ENCODE measurements around the gene CHST3.
A peak's percentile ranks its signal among the peaks of the same experiment; 100 is the strongest.

The CHST3 gene

DNA sequence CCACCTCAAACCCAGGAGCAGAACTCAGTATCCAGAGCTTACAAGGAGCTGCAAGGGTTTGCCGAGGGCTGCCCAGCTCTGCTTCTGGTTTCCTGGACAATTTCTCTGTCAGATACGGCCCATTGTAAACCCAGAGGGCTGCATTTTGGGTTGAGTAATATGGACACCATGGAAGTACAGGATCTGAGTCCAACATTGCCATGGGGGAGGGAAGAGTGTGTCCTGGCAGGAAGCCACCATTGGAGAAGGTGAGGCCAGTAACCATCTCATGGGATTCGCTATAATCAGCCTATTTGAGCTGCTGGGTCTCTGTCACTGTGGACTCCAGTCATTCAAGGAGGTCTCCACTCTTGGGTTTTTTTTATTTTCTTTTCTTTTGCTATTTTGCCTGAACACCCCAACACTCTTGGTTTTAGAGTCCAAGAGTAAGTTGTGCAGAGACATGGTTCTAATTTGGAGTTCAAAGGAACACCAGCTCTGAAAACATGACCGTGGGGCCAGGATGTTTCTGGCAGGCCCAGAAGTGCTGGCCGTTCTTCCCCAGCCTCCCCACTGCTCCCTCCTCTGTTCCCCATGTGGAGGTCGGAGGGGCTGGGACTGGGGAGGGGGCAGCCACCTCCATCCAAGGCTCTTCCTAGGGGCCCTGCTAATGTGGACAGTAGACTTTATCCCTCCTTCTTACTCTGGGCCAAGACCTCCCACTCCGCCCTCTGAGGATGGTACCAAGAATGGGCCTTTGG, 46.2 kb downstream of the CHST3 start:
- Histone ChIP-seq H3K27me3 (ENCODE audit: control insufficient read depth in 1 of 2, insufficient read depth in 2 of 2, low read length in 2 of 2) (no peaks in the 10 kb centered on the region), H3K36me3 (ENCODE audit: control insufficient read depth in 1 of 2, insufficient read depth in 2 of 2, low read length in 2 of 2) (no peaks in the 10 kb centered on the region), H3K9ac (ENCODE audit: low read depth in 1 of 2, low read length in 2 of 2) (peak overlapping the region in 1 of 2 donors; percentile 23), H3K4me3 (ENCODE audit: low read depth in 1 of 2, low read length in 2 of 2) (no peak overlapping the region), H3K4me1 (ENCODE audit: control insufficient read depth in 1 of 2, insufficient read depth in 2 of 2, low read length in 2 of 2) (peaks cover 0 to 11% of the 10 kb centered on the region in 2 donors), H3K27ac (ENCODE audit: low read depth, low read length) (peak overlapping the region; percentile 85), H3K9me3 (ENCODE audit: control insufficient read depth in 1 of 2, low read length in 2 of 2) (no peaks in the 10 kb centered on the region)

GRCh38 chr10:72011016-72011415, 46.8 kb downstream of the CHST3 start:
- no peak overlapping the region for H3K27ac ChIP-seq (ENCODE audit: low read depth, low read length)
- no peaks in the 10 kb centered on the region for H3K27me3 ChIP-seq (ENCODE audit: control insufficient read depth in 1 of 2, insufficient read depth in 2 of 2, low read length in 2 of 2)
- no peak overlapping the region for H3K4me3 ChIP-seq (ENCODE audit: low read depth in 1 of 2, low read length in 2 of 2)
- no peaks in the 10 kb centered on the region for H3K9me3 ChIP-seq (ENCODE audit: control insufficient read depth in 1 of 2, low read length in 2 of 2)
- no peak overlapping the region for H3K9ac ChIP-seq (ENCODE audit: low read depth in 1 of 2, low read length in 2 of 2)
- H3K36me3 ChIP-seq (ENCODE audit: control insufficient read depth in 1 of 2, insufficient read depth in 2 of 2, low read length in 2 of 2): no peaks in the 10 kb centered on the region
- H3K4me1 ChIP-seq (ENCODE audit: control insufficient read depth in 1 of 2, insufficient read depth in 2 of 2, low read length in 2 of 2): peaks cover 0 to 11% of the 10 kb centered on the region in 2 donors

DNA sequence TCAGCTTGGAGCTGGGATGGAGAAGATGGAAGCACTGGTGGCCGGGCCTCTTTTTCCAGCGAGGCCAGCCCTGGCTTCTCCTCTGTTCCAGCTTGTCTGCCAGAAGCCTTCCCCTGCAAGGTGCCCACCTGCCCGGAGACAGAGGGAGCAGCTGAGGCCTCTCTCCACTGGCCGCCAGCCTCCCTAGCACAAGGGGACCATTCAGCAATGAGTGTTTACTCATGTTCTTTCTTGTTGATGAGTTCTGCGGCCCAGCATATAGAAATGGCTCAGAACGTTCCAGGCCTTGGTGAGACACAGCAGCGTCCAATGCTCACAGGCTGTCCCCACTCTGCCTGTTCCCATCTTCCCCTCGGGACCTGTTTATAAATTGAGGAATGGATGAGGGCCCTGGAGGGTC, 47.3 kb downstream of the CHST3 start:
- Histone ChIP-seq H3K9ac (ENCODE audit: low read depth in 1 of 2, low read length in 2 of 2) (no peak overlapping the region), H3K4me1 (ENCODE audit: control insufficient read depth in 1 of 2, insufficient read depth in 2 of 2, low read length in 2 of 2) (peaks cover 0 to 11% of the 10 kb centered on the region in 2 donors), H3K4me3 (ENCODE audit: low read depth in 1 of 2, low read length in 2 of 2) (no peak overlapping the region), H3K36me3 (ENCODE audit: control insufficient read depth in 1 of 2, insufficient read depth in 2 of 2, low read length in 2 of 2) (no peaks in the 10 kb centered on the region), H3K9me3 (ENCODE audit: control insufficient read depth in 1 of 2, low read length in 2 of 2) (no peaks in the 10 kb centered on the region), H3K27ac (ENCODE audit: low read depth, low read length) (no peak overlapping the region), H3K27me3 (ENCODE audit: control insufficient read depth in 1 of 2, insufficient read depth in 2 of 2, low read length in 2 of 2) (no peaks in the 10 kb centered on the region)

DNA sequence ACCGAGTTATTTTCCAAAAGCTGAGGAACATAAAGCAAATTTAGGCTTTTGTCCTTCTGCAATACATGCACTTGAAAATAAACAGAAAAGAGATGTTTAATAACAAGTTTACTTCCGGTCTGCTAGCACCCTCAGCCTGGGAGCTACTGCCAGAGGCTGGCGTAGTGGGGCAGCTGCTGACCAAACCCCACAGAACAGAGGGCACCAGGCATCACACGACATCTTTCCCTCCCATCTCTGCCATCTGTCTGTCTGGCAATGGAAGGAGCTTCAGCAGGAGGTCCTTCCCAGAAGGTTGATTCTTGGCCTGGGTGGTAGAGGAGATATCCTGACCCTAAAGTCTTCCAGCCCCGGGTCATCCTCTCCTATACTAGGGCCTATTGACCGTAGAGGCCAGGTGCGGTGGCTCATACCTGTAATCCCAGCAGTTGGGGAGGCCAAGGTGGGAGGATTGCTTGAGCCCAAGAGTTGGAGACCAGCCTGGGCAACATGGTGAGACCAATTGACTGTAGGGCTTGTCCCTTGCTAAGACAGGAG, 47.8 kb downstream of the CHST3 start:
- Histone ChIP-seq H3K36me3 (ENCODE audit: control insufficient read depth in 1 of 2, insufficient read depth in 2 of 2, low read length in 2 of 2) (no peaks in the 10 kb centered on the region), H3K27me3 (ENCODE audit: control insufficient read depth in 1 of 2, insufficient read depth in 2 of 2, low read length in 2 of 2) (no peaks in the 10 kb centered on the region), H3K4me1 (ENCODE audit: control insufficient read depth in 1 of 2, insufficient read depth in 2 of 2, low read length in 2 of 2) (peaks cover 0 to 11% of the 10 kb centered on the region in 2 donors), H3K9ac (ENCODE audit: low read depth in 1 of 2, low read length in 2 of 2) (no peak overlapping the region), H3K27ac (ENCODE audit: low read depth, low read length) (no peak overlapping the region), H3K9me3 (ENCODE audit: control insufficient read depth in 1 of 2, low read length in 2 of 2) (no peaks in the 10 kb centered on the region), H3K4me3 (ENCODE audit: low read depth in 1 of 2, low read length in 2 of 2) (no peak overlapping the region)

GRCh38 chr10:72012796-72013195, 48.6 kb downstream of the CHST3 start:
- Histone ChIP-seq H3K4me1 (ENCODE audit: control insufficient read depth in 1 of 2, insufficient read depth in 2 of 2, low read length in 2 of 2) (peaks cover 0 to 11% of the 10 kb centered on the region in 2 donors), H3K4me3 (ENCODE audit: low read depth in 1 of 2, low read length in 2 of 2) (no peak overlapping the region), H3K27ac (ENCODE audit: low read depth, low read length) (no peak overlapping the region), H3K36me3 (ENCODE audit: control insufficient read depth in 1 of 2, insufficient read depth in 2 of 2, low read length in 2 of 2) (no peaks in the 10 kb centered on the region), H3K27me3 (ENCODE audit: control insufficient read depth in 1 of 2, insufficient read depth in 2 of 2, low read length in 2 of 2) (no peaks in the 10 kb centered on the region), H3K9me3 (ENCODE audit: control insufficient read depth in 1 of 2, low read length in 2 of 2) (no peaks in the 10 kb centered on the region), H3K9ac (ENCODE audit: low read depth in 1 of 2, low read length in 2 of 2) (no peak overlapping the region)

DNA sequence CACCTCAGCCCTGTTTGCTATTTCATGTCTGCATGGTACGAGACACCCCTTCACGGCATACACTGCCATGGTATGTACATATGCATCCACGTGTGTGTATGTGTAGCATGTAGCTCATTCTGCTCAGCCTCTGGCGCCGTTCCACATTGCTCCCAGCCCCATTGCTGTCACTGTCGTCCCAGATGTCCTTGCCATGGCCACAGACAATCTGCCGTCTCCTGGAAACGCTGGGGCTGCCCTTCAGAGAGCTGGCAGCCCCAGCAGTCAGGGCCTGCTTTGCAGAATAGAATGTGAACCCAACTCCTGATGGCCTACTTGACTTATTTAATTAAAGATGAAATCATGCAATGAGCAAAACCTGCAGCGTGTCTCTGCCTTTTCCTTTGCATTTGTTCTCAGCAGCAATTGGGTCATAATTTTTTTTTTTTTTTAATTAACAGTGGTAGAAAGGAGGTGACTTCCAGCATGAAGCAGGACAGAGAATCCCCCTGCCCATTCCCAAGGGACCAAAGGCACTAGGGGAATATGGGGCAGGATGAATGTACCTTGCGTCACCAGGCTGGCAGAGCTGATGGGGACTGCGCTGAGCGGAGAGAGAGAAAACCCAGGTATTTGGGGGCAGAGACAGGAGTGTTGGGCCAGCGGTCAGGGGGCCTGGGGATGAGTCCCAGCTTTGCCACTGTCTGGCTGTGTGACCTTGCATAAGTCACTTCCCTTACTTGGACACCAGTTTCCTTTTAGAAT, 49.2 kb downstream of the CHST3 start:
- H3K36me3 ChIP-seq (ENCODE audit: control insufficient read depth in 1 of 2, insufficient read depth in 2 of 2, low read length in 2 of 2): no peaks in the 10 kb centered on the region
- no peak overlapping the region for H3K4me3 ChIP-seq (ENCODE audit: low read depth in 1 of 2, low read length in 2 of 2)
- no peak overlapping the region for H3K27ac ChIP-seq (ENCODE audit: low read depth, low read length)
- no peak overlapping the region for H3K9ac ChIP-seq (ENCODE audit: low read depth in 1 of 2, low read length in 2 of 2)
- H3K4me1 ChIP-seq (ENCODE audit: control insufficient read depth in 1 of 2, insufficient read depth in 2 of 2, low read length in 2 of 2): peaks cover 0 to 11% of the 10 kb centered on the region in 2 donors
- H3K27me3 ChIP-seq (ENCODE audit: control insufficient read depth in 1 of 2, insufficient read depth in 2 of 2, low read length in 2 of 2): no peaks in the 10 kb centered on the region
- H3K9me3 ChIP-seq (ENCODE audit: control insufficient read depth in 1 of 2, low read length in 2 of 2): no peaks in the 10 kb centered on the region

GRCh38 chr10:72014197-72014596, 50.0 kb downstream of the CHST3 start:
- Histone ChIP-seq H3K9me3 (ENCODE audit: control insufficient read depth in 1 of 2, low read length in 2 of 2) (no peaks in the 10 kb centered on the region), H3K27ac (ENCODE audit: low read depth, low read length) (no peak overlapping the region), H3K27me3 (ENCODE audit: control insufficient read depth in 1 of 2, insufficient read depth in 2 of 2, low read length in 2 of 2) (no peaks in the 10 kb centered on the region), H3K4me3 (ENCODE audit: low read depth in 1 of 2, low read length in 2 of 2) (no peak overlapping the region), H3K36me3 (ENCODE audit: control insufficient read depth in 1 of 2, insufficient read depth in 2 of 2, low read length in 2 of 2) (no peaks in the 10 kb centered on the region), H3K4me1 (ENCODE audit: control insufficient read depth in 1 of 2, insufficient read depth in 2 of 2, low read length in 2 of 2) (peaks cover 0 to 6% of the 10 kb centered on the region in 2 donors), H3K9ac (ENCODE audit: low read depth in 1 of 2, low read length in 2 of 2) (no peak overlapping the region)

- Histone ChIP-seq H3K9ac (ENCODE audit: low read depth in 1 of 2, low read length in 2 of 2) (no peak overlapping the region), H3K27ac (ENCODE audit: low read depth, low read length) (no peak overlapping the region), H3K4me1 (ENCODE audit: control insufficient read depth in 1 of 2, insufficient read depth in 2 of 2, low read length in 2 of 2) (peaks cover 0 to 4% of the 10 kb centered on the region in 2 donors), H3K36me3 (ENCODE audit: control insufficient read depth in 1 of 2, insufficient read depth in 2 of 2, low read length in 2 of 2) (no peaks in the 10 kb centered on the region), H3K9me3 (ENCODE audit: control insufficient read depth in 1 of 2, low read length in 2 of 2) (no peaks in the 10 kb centered on the region), H3K4me3 (ENCODE audit: low read depth in 1 of 2, low read length in 2 of 2) (no peak overlapping the region), H3K27me3 (ENCODE audit: control insufficient read depth in 1 of 2, insufficient read depth in 2 of 2, low read length in 2 of 2) (no peaks in the 10 kb centered on the region)
Observed at GRCh38 chr10:72014785-72015480, 50.7 kb downstream of the CHST3 start.

DNA sequence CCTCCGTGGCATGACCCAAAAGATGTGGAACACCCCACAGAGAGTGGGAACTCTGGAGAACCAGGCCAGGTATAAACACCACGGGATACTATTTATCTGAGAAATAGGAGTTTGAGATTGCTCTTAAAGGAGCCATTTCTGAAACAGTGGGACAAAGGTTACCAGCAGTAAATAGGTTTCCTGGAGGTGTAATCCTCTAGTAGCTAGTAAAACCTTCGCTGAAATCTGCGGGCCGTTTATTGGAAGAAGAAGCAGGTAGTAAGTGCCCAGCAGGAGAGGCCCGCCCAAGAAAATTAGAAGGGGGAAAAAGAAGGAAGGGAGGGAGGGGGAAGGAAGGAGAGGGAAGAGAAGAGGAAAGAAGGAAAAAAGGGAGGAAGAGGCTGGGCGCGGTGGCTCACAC, 51.6 kb downstream of the CHST3 start:
- Histone ChIP-seq H3K27ac (ENCODE audit: low read depth, low read length) (no peak overlapping the region), H3K27me3 (ENCODE audit: control insufficient read depth in 1 of 2, insufficient read depth in 2 of 2, low read length in 2 of 2) (no peaks in the 10 kb centered on the region), H3K36me3 (ENCODE audit: control insufficient read depth in 1 of 2, insufficient read depth in 2 of 2, low read length in 2 of 2) (no peaks in the 10 kb centered on the region), H3K4me3 (ENCODE audit: low read depth in 1 of 2, low read length in 2 of 2) (no peak overlapping the region), H3K9me3 (ENCODE audit: control insufficient read depth in 1 of 2, low read length in 2 of 2) (no peaks in the 10 kb centered on the region), H3K4me1 (ENCODE audit: control insufficient read depth in 1 of 2, insufficient read depth in 2 of 2, low read length in 2 of 2) (no peaks in the 10 kb centered on the region), H3K9ac (ENCODE audit: low read depth in 1 of 2, low read length in 2 of 2) (no peak overlapping the region)
